Liver (tissue), 9 donors: ENCODE measurements around the gene KLF12. TPM values are rescaled to one million over a fixed set of nuclear protein-coding genes. Genes with fewer than 3 reads are reported as not detected.

ENCODE experiments used
- DNase-seq: peaks from one replicate; pipeline ENCODE4 v3.0.0-alpha.2; 2017; ENCODE audit warnings: low spot score
- H3K27ac ChIP-seq, 2 donors: one replicate each; pipeline ENCODE4 v1.7.0; 2013; ENCODE audit warnings: inconsistent platforms in 2 of 2, low read length in 2 of 2, control low read depth in 1 of 2, low read depth in 1 of 2, mild to moderate bottlenecking in 1 of 2
- H3K27me3 ChIP-seq, 4 donors: one replicate each; pipeline versions ENCODE4 v1.6.1 to v1.7.0; 2013; ENCODE audit warnings: low read length in 3 of 4, inconsistent platforms in 1 of 4, mild to moderate bottlenecking in 1 of 4, moderate library complexity in 1 of 4; ENCODE audit not compliant: control insufficient read depth in 4 of 4, insufficient read depth in 4 of 4
- H3K36me3 ChIP-seq, 4 donors: one replicate each; pipeline versions ENCODE4 v1.6.1 to v1.7.0; 2013; ENCODE audit warnings: low read length in 3 of 4, mild to moderate bottlenecking in 3 of 4, low read depth in 1 of 4, moderate library complexity in 1 of 4; ENCODE audit not compliant: control insufficient read depth in 4 of 4, insufficient read depth in 3 of 4
- H3K4me1 ChIP-seq, 4 donors: one replicate each; pipeline versions ENCODE4 v1.6.1 to v1.7.0; 2013; ENCODE audit warnings: low read length in 3 of 4, mild to moderate bottlenecking in 3 of 4, moderate library complexity in 1 of 4; ENCODE audit not compliant: control insufficient read depth in 4 of 4, insufficient read depth in 4 of 4
- H3K4me3 ChIP-seq, 3 donors: one replicate each; pipeline versions ENCODE4 v1.6.1 to v1.7.0; 2013; ENCODE audit warnings: low read length in 3 of 3, control low read depth in 1 of 3, low read depth in 1 of 3, mild to moderate bottlenecking in 1 of 3
- H3K9ac ChIP-seq, 2 donors: one replicate each; pipeline ENCODE4 v1.7.0; 2013; ENCODE audit warnings: low read length in 2 of 2, mild to moderate bottlenecking in 2 of 2, moderate library complexity in 2 of 2, control low read depth in 1 of 2, low read depth in 1 of 2
- H3K9me3 ChIP-seq, 4 donors: one replicate each; pipeline versions ENCODE4 v1.6.1 to v1.7.0; 2013; ENCODE audit warnings: low read length in 3 of 4; ENCODE audit not compliant: control insufficient read depth in 4 of 4
- ATF3 ChIP-seq: IDR thresholded peaks from 2 replicates; pipeline ENCODE4 v1.6.1; 2016; ENCODE audit warnings: antibody characterized with exemption
- CTCF ChIP-seq: fragments of 150-350 bp; IDR thresholded peaks from 2 replicates; pipeline ENCODE4 v1.5.1; 2017; ENCODE audit warnings: improper control_type of control experiment, low read depth, low read length; ENCODE audit not compliant: missing input control
- EGR1 ChIP-seq, 2 donors: IDR thresholded peaks; 2 replicates each; pipeline ENCODE4 v1.6.1; 2016 to 2018; ENCODE audit warnings: antibody characterized with exemption in 2 of 2, low read depth in 2 of 2
- FOXA1 ChIP-seq: IDR thresholded peaks from 2 replicates; pipeline ENCODE4 v1.6.1; 2016; ENCODE audit warnings: antibody characterized with exemption
- FOXA2 ChIP-seq: IDR thresholded peaks from 2 replicates; pipeline ENCODE4 v1.6.1; 2016; ENCODE audit warnings: antibody characterized with exemption
- GABPA ChIP-seq, 2 donors: IDR thresholded peaks in 1 of 2; conservative IDR thresholded peaks in 1 of 2; 2 replicates each; pipeline ENCODE4 v1.6.1; 2016; ENCODE audit warnings: antibody characterized with exemption in 2 of 2, mild to moderate bottlenecking in 1 of 2, moderate library complexity in 1 of 2
- HNF4A ChIP-seq, 2 donors: conservative IDR thresholded peaks; 2 replicates each; pipeline ENCODE4 v1.6.1; 2016; ENCODE audit warnings: antibody characterized with exemption in 2 of 2, mild to moderate bottlenecking in 2 of 2
- HNF4G ChIP-seq: IDR thresholded peaks from 2 replicates; pipeline ENCODE4 v1.6.1; 2016; ENCODE audit warnings: antibody characterized with exemption
- JUND ChIP-seq, 2 donors: IDR thresholded peaks; 2 replicates each; pipeline ENCODE4 v1.6.1; 2016; ENCODE audit warnings: antibody characterized with exemption in 2 of 2
- NR2F2 ChIP-seq: IDR thresholded peaks from 2 replicates; pipeline ENCODE4 v1.6.1; 2016; ENCODE audit warnings: antibody characterized with exemption
- RAD21 ChIP-seq, 2 donors: IDR thresholded peaks; 2 replicates each; pipeline ENCODE4 v1.6.1; 2016; ENCODE audit warnings: antibody characterized with exemption in 2 of 2, mild to moderate bottlenecking in 2 of 2
- REST ChIP-seq: IDR thresholded peaks from 2 replicates; pipeline ENCODE4 v1.6.1; 2016; ENCODE audit warnings: antibody characterized with exemption, mild to moderate bottlenecking
- RXRA ChIP-seq, 2 donors: IDR thresholded peaks; 2 replicates each; pipeline ENCODE4 v1.6.1; 2017 to 2018; ENCODE audit warnings: antibody characterized with exemption in 2 of 2, mild to moderate bottlenecking in 1 of 2
- SP1 ChIP-seq: IDR thresholded peaks from 2 replicates; pipeline ENCODE4 v1.6.1; 2018; ENCODE audit warnings: antibody characterized with exemption, mild to moderate bottlenecking
- TAF1 ChIP-seq: conservative IDR thresholded peaks from 2 replicates; pipeline ENCODE4 v1.6.1; 2016; ENCODE audit warnings: antibody characterized with exemption, mild to moderate bottlenecking
- YY1 ChIP-seq: IDR thresholded peaks from 2 replicates; pipeline ENCODE4 v1.6.1; 2016; ENCODE audit warnings: antibody characterized with exemption, mild to moderate bottlenecking
- ZBTB33 ChIP-seq: IDR thresholded peaks from 2 replicates; pipeline ENCODE4 v1.6.1; 2016; ENCODE audit warnings: antibody characterized with exemption
- WGBS: extraction: QIAGEN DNeasy Blood & Tissue Kit; methylation state at CpG from one replicate; pipeline ENCODE4 v1.1.7; 2013; 5-methylcytosine and 5-hydroxymethylcytosine counted together
- polyA plus RNA-seq, 2 donors: library from polyadenylated mRNA; stranded (reverse) in 1 of 2; unstranded in 1 of 2; fragments of 200-250 nt in 1 of 2; fragments of >200 nt in 1 of 2; fragmentation: Nextera tagmentation in 1 of 2; extraction: Ambion mirVana in 1 of 2; gene quantifications; one replicate each; pipeline versions ENCODE4 v1.2.1 to v1.2.3, GENCODE V29; 2013 to 2015
- total RNA-seq, 2 donors: library from RNA; depleted of rRNA; stranded (reverse); fragments of >200 nt; gene quantifications; one replicate each; pipeline ENCODE4 v1.2.3, GENCODE V29; 2014
- TF ChIP-seq, protein P1 (sequence below): IDR thresholded peaks from 2 replicates; pipeline ENCODE4 v1.6.1; 2016; ENCODE audit warnings: antibody characterized with exemption
- donor health status: healthy.
- donor health status: healthy.
- donor health status: healthy.
- donor health status: healthy.
- donor health status: healthy.

The KLF12 gene
- total and polyA plus RNA-seq, 4 donors = 2.4 to 15.9 (median 11.3) TPM

GRCh38 chr13:74145249-74145975, 11.2 kb upstream of the KLF12 start:
- Histone ChIP-seq H3K36me3 (no peaks in the 10 kb centered on the region), H3K27ac (no peak overlapping the region), H3K27me3 (no peaks in the 10 kb centered on the region), H3K4me1 (peaks cover 0 to 11% (median 2%) of the 10 kb centered on the region in 4 donors), H3K4me3 (no peak overlapping the region), H3K9me3 (no peaks in the 10 kb centered on the region), H3K9ac (no peak overlapping the region)
- DNase-seq = no peak
- TF ChIP-seq JUND (IDR thresholded peaks at IDR 0.05) (no peak), HNF4A (conservative IDR thresholded peaks at IDR 0.05) (no peak), REST (no peak), TAF1 (no peak), GABPA (IDR thresholded peaks at IDR 0.05 in 1 of 2, conservative IDR thresholded peaks at IDR 0.05 in 1 of 2) (no peak), YY1 (no peak), NR2F2 (no peak), FOXA1 (no peak), ATF3 (no peak), SP1 (no peak), EGR1 (IDR thresholded peaks at IDR 0.05; ENCODE audit: low read depth in 2 of 2) (no peak), HNF4G (no peak)
- WGBS = 68% methylated on average over 2 of the region's 2 CpGs

DNA sequence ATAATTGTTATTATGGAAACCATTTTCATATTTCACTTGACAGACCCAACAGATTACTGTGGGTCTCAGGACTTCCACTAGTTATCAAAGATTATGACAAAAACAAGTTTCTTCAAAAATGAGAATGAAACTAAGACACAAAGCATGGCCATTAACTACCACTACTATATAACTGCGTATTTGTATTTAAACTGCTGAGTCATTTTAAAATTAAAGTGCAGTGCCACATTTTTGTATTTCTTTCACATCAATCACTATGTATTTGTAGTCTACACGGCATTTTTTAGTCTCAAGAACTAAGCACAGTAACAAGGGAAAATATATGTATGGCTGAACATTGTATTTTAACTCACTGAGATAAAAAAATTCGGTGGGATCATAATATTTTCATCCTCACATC, 10.1 kb upstream of the KLF12 start:
- Histone ChIP-seq H3K27me3 (no peaks in the 10 kb centered on the region), H3K9me3 (no peaks in the 10 kb centered on the region), H3K27ac (no peak overlapping the region), H3K4me1 (peaks cover 0 to 9% (median 2%) of the 10 kb centered on the region in 4 donors), H3K9ac (no peak overlapping the region), H3K36me3 (no peaks in the 10 kb centered on the region), H3K4me3 (no peak overlapping the region)
- TF ChIP-seq EGR1 (IDR thresholded peaks at IDR 0.05; ENCODE audit: low read depth in 2 of 2) (no peak), RXRA (IDR thresholded peaks at IDR 0.05) (no peak), JUND (IDR thresholded peaks at IDR 0.05) (no peak), CTCF (no peak), YY1 (no peak), SP1 (no peak), HNF4A (conservative IDR thresholded peaks at IDR 0.05) (no peak), NR2F2 (no peak), ZBTB33 (no peak), FOXA1 (no peak), HNF4G (no peak), REST (no peak), ATF3 (no peak), TAF1 (no peak), RAD21 (IDR thresholded peaks at IDR 0.05) (no peak), FOXA2 (no peak)
- TF ChIP-seq, protein P1, sequence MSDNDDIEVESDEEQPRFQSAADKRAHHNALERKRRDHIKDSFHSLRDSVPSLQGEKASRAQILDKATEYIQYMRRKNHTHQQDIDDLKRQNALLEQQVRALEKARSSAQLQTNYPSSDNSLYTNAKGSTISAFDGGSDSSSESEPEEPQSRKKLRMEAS = no peak
- WGBS = 91% methylated on average over 3 of the region's 3 CpGs
- DNase-seq = no peak
